Lower leg skin (tissue), 4 donors: ENCODE data around the gene TMEM192. TPM values are rescaled to one million over a fixed set of nuclear protein-coding genes. Genes with fewer than 3 reads are reported as not detected.

Source experiments
- DNase-seq, 2 donors: peaks; one replicate each; pipeline ENCODE4 v3.0.0-alpha.2; 2019; ENCODE audit warnings: low spot score in 2 of 2
- H3K4me3 ChIP-seq: fragments of 200-600 bp; sonication (generic); 2 replicates; pipeline ENCODE4 v1.5.1; 2017; ENCODE audit warnings: mild to moderate bottlenecking, low read depth; ENCODE audit not compliant: poor library complexity, severe bottlenecking
- POLR2A ChIP-seq, 2 donors: fragments of 450-650 bp; IDR thresholded peaks; one replicate each; pipeline ENCODE4 v1.6.1; 2016 to 2017; ENCODE audit warnings: antibody characterized with exemption in 2 of 2, mild to moderate bottlenecking in 1 of 2, moderate library complexity in 1 of 2
- WGBS, 2 donors: methylation state at CpG; one replicate each; pipeline ENCODE4 v1.1.5; 2018; 5-methylcytosine and 5-hydroxymethylcytosine counted together
- intact Hi-C: fragments of 100-400 bp; cut with DNase I; formaldehyde crosslinking; loops from one replicate; pipeline ENCODE4 v1.15.0; 2023; ENCODE audit warnings: low total_unique reads
- total RNA-seq, 4 donors: library from RNA; depleted of rRNA; stranded (reverse); fragments of >200 nt; gene quantifications; one replicate each; pipeline ENCODE4 v1.1.0, GENCODE V29; 2016
- TF ChIP-seq, protein P1 (sequence below), 3 donors: fragments of 450-650 bp; IDR thresholded peaks; one replicate each; pipeline ENCODE4 v1.5.1; 2016; ENCODE audit warnings: antibody characterized with exemption in 3 of 3, mild to moderate bottlenecking in 3 of 3, moderate library complexity in 2 of 3

The TMEM192 gene
- total RNA-seq, 4 donors from 2014 or later, result 7.0 to 12.6 (median 11.4) TPM

DNA sequence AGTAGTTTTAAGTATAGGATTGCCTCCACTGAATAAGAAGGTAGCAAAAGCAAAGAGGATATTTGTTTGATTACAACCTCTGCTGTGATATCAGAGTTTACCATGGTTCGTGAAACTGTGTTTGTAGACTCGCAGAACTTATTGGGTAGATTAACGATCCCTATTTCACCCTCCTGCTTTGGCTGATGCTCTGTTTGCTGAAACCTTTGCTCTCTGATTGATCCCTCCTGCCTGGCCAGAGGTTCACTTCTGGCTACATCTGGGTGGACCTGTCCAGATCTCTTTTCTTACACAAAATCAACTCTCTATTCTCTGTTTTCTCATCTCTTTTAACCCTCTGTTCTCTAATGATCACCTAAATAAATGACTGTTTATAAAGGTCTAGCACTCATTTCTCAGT lies 37.9 kb upstream of the TMEM192 start:
- intact Hi-C loops, result no loop called here
- WGBS, 2 donors, result 89 to 92% methylated on average over 3 of the region's 3 CpGs
- no peak for DNase-seq
- TF ChIP-seq POLR2A (IDR thresholded peaks at IDR 0.05), result no peak
- TF ChIP-seq, protein P1, sequence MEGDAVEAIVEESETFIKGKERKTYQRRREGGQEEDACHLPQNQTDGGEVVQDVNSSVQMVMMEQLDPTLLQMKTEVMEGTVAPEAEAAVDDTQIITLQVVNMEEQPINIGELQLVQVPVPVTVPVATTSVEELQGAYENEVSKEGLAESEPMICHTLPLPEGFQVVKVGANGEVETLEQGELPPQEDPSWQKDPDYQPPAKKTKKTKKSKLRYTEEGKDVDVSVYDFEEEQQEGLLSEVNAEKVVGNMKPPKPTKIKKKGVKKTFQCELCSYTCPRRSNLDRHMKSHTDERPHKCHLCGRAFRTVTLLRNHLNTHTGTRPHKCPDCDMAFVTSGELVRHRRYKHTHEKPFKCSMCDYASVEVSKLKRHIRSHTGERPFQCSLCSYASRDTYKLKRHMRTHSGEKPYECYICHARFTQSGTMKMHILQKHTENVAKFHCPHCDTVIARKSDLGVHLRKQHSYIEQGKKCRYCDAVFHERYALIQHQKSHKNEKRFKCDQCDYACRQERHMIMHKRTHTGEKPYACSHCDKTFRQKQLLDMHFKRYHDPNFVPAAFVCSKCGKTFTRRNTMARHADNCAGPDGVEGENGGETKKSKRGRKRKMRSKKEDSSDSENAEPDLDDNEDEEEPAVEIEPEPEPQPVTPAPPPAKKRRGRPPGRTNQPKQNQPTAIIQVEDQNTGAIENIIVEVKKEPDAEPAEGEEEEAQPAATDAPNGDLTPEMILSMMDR (IDR thresholded peaks at IDR 0.05), result no peak
- H3K4me3 ChIP-seq, result no peak overlapping the region

DNA sequence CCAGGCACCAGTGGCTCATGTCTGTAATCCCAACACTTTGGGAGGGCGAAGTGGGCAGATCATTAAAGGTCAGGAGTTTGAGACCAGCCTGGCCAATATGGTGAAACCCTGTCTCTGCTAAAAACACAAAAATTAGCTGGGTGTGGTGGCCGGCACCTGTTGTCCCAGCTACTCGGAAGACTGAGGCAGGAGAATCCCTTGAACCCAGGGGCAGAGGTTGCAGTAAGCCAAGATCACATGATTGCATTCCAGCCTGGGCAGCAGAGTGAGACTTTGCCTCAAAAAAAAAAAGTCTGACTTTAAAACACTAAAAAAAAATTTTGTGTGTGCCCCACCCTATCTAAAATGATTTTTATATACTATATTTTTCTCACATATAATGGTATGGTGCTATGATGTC lies 26.2 kb upstream of the TMEM192 start:
- no peak for TF ChIP-seq POLR2A (IDR thresholded peaks at IDR 0.05)
- TF ChIP-seq, protein P1 (IDR thresholded peaks at IDR 0.05), result no peak
- WGBS, 2 donors, result 85 to 88% methylated on average over 3 of the region's 3 CpGs
- intact Hi-C loops, result no loop called here
- H3K4me3 ChIP-seq, result no peak overlapping the region
- no peak for DNase-seq

DNA sequence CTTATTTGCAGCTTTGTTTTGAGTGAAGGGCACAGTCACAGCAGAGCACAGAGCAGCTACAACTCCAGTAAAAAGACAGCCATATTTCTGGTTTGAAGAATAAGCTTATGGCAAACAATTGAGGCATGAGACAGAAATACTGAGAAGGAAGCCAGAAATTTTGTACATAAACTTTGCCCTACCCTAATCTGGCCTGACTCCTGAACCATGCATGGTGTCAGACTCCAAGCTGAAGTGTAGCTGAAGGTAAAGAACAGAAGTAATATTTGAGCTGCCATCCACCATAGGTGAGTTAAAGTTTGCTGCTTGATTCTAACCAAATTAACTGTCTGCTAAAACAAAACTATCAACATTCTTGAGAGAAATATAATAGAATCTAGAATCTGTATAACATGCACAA lies 24.5 kb upstream of the TMEM192 start:
- no peak for TF ChIP-seq POLR2A (IDR thresholded peaks at IDR 0.05)
- TF ChIP-seq, protein P1 (IDR thresholded peaks at IDR 0.05), result no peak
- intact Hi-C loops, result no loop called here

DNA sequence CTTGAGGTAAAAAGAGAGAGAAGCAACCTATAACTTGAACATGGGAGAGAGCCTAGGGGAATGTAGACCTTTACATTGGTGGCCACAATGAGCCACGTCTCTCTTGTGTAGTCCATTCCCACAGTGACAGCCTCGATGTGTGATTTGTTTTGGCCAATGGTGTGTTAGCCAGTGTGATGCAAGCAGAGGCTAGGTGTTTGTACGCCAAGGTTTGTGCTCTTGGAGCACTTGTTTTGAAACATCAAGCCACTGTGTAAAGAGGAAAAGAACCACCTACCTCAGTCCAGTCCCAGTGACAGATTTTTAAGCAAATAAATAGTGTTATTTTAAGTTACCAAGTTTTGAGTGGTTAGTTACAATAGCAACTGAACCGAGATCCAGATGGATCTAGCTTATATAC lies 23.9 kb upstream of the TMEM192 start:
- intact Hi-C loops, result no loop called here
- WGBS, 2 donors, result 82 to 90% methylated on average over 4 of the region's 4 CpGs
- TF ChIP-seq POLR2A (IDR thresholded peaks at IDR 0.05), result no peak
- no peak for DNase-seq
- no peak overlapping the region for H3K4me3 ChIP-seq

More for the DNA sequence above, 24.5 kb upstream of the TMEM192 start:
- no peak overlapping the region for H3K4me3 ChIP-seq
- DNase-seq, result no peak

DNA sequence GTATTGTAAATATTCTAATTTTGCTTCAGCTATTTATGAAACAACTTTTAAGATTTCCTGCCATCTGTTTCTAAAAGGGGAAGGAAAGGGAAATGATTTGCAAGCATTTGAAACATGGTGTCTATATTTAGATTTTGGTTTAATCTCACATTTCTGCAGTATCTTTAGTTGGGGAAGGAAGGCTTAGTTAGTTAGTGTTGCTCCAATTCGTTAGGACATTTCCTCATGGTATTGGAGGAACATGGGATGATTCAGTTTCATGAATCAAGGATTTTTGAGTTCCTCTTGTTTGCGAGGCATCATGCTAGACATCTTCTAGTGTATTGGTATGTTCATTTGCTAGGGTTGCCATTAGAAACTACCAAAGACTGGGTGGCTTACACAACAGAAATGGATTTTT lies 20.5 kb upstream of the TMEM192 start:
- intact Hi-C loops, result loop anchor here (5.0 kb wide), 1 partner anchor 334 kb away; no protein-coding TSS in a partner anchor
- no peak for TF ChIP-seq POLR2A (IDR thresholded peaks at IDR 0.05)
- TF ChIP-seq, protein P1 (IDR thresholded peaks at IDR 0.05), result no peak
- H3K4me3 ChIP-seq, result no peak overlapping the region
- 57 to 63% methylated on average over 2 of the region's 2 CpGs for WGBS, 2 donors
- no peak for DNase-seq

DNA sequence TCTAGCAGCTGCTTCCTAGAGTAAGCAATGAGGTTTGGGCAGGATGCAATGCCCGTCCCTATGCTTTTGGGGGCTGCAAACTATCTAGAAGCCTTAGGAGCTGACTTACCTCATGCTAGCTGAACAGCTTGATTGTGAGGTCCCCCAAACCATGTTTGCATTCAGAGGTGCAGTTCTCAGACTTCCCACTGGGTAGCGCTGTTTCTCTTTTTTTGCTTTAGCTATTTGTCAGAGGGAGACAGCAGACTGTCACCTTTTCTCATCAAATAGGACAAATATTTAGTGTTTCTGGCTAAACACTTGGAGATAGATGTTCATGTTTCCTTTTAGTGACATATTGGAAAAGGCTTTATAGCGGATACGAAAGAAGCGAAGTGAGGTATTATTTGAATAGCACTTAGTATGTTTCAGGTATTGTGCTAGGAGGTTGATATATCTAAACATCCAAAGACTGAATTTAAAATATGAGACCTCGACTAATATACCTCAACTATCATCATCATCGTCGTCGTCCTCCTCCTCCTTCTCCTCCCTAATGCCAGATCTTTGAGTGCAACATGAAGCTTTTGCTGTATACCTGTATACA lies 18.7 kb upstream of the TMEM192 start:
- intact Hi-C loops, result loop anchor here (5.0 kb wide), 1 partner anchor 336 kb away; no protein-coding TSS in a partner anchor
- DNase-seq, result peak; percentile 69 to 94
- H3K4me3 ChIP-seq, result no peak overlapping the region
- 14 to 20% methylated on average over 9 of the region's 9 CpGs for WGBS, 2 donors
- TF ChIP-seq, protein P1 (IDR thresholded peaks at IDR 0.05), result peak in 1 of 3 donors; percentile 83
- no peak for TF ChIP-seq POLR2A (IDR thresholded peaks at IDR 0.05)
